H1 (cell line): ENCODE measurements around the gene TSKU. TPM values are rescaled to one million over a fixed set of nuclear protein-coding genes. Genes with fewer than 3 reads are reported as not detected.
A peak's percentile ranks its signal among the peaks of the same experiment; 100 is the strongest.

ENCODE experiments used
- CTCF ChIA-PET: fragments of 300-600 bp; sonication (Branson Sonifier 250); formaldehyde crosslinking; loops from one replicate; lab custom pipeline; 2021; ENCODE audit not compliant: partially characterized antibody; lab: Charles Lee
- POLR2A ChIA-PET: fragments of 300-600 bp; sonication (Branson Sonifier 250); formaldehyde crosslinking; loops from one replicate; lab custom pipeline; 2021; ENCODE audit warnings: inconsistent platforms; ENCODE audit not compliant: partially characterized antibody; lab: Charles Lee
- DNase-seq, 2 experiments: peaks; one replicate each; pipeline versions ENCODE4 v3.0.0 to v3.0.0-alpha.2; 2010 to 2022; ENCODE audit warnings: low spot score in 2 of 2, low read depth in 1 of 2, mixed read lengths in 1 of 2
- FAIRE-seq: peaks from 2 replicates; lab custom pipeline; 2011; peaks lifted over from hg19 to GRCh38; lab: Jason Lieb, UNC
- H2AFZ ChIP-seq: 2 replicates; pipeline ENCODE4 v1.8.1; 2012; ENCODE audit warnings: low read length, inconsistent platforms
- H2AK5ac ChIP-seq: 2 replicates; pipeline ENCODE4 v1.6.1; 2013; ENCODE audit warnings: low read depth, low read length
- H2BK120ac ChIP-seq: replicated peaks from 2 replicates; pipeline ENCODE3; 2013; ENCODE audit warnings: low read depth, low read length, inconsistent platforms
- H2BK12ac ChIP-seq: 2 replicates; pipeline ENCODE4 v1.6.1; 2013; ENCODE audit warnings: low read depth, low read length
- H2BK15ac ChIP-seq: 2 replicates; pipeline ENCODE4 v1.6.1; 2013; ENCODE audit warnings: low read length
- H2BK20ac ChIP-seq: 2 replicates; pipeline ENCODE4 v1.6.1; 2013; ENCODE audit warnings: low read length
- H2BK5ac ChIP-seq: 2 replicates; pipeline ENCODE4 v1.6.1; 2013; ENCODE audit warnings: low read depth, low read length
- H3K14ac ChIP-seq: 2 replicates; pipeline ENCODE4 v1.6.1; 2013; ENCODE audit warnings: inconsistent platforms; ENCODE audit not compliant: insufficient read length
- H3K18ac ChIP-seq: 2 replicates; pipeline ENCODE4 v1.6.1; 2013; ENCODE audit warnings: low read length; ENCODE audit errors: extremely low read depth
- H3K23ac ChIP-seq: 2 replicates; pipeline ENCODE4 v1.6.1; 2013; ENCODE audit warnings: inconsistent platforms; ENCODE audit not compliant: insufficient read length
- H3K23me2 ChIP-seq: 2 replicates; pipeline ENCODE4 v1.6.1; 2013; ENCODE audit warnings: low read depth, low read length
- H3K27ac ChIP-seq: 2 replicates; pipeline ENCODE4 v1.6.1; 2011; ENCODE audit warnings: low read depth, low read length, inconsistent platforms
- H3K27me3 ChIP-seq, 4 experiments: replicated peaks in 1 of 4; 1 replicate in 1 of 4; 2 replicates in 3 of 4; pipeline versions ENCODE4 v1.6.1 to v1.8.1; 2011 to 2013; ENCODE audit warnings: low read length in 3 of 4, mild to moderate bottlenecking in 3 of 4, inconsistent platforms in 2 of 4, mixed read lengths in 2 of 4, moderate library complexity in 1 of 4; ENCODE audit not compliant: control insufficient read depth in 3 of 4, insufficient read depth in 3 of 4; ENCODE audit errors: extremely low read depth in 1 of 4
- H3K36me3 ChIP-seq, 4 experiments: 2 replicates each; pipeline versions ENCODE4 v1.6.1 to v1.8.1; 2011 to 2013; ENCODE audit warnings: mild to moderate bottlenecking in 4 of 4, low read length in 3 of 4, moderate library complexity in 2 of 4, control low read depth in 1 of 4, inconsistent platforms in 1 of 4; ENCODE audit not compliant: insufficient read depth in 4 of 4, control insufficient read depth in 2 of 4
- H3K4ac ChIP-seq: replicated peaks from 2 replicates; pipeline ENCODE3; 2013; ENCODE audit warnings: low read length, low read depth, mixed read lengths, inconsistent platforms; ENCODE audit not compliant: insufficient read length
- H3K4me1 ChIP-seq, 4 experiments: replicated peaks in 1 of 4; 1 replicate in 1 of 4; 2 replicates in 3 of 4; pipeline versions ENCODE4 v1.6.1 to v1.8.1; 2011 to 2013; ENCODE audit warnings: low read length in 3 of 4, inconsistent platforms in 2 of 4, mixed read lengths in 1 of 4; ENCODE audit not compliant: insufficient read depth in 4 of 4, control insufficient read depth in 3 of 4
- H3K4me2 ChIP-seq, 2 experiments: 2 replicates each; pipeline versions ENCODE4 v1.6.1 to v1.8.1; 2011 to 2013; ENCODE audit warnings: low read depth in 2 of 2, low read length in 2 of 2, control low read depth in 1 of 2, inconsistent platforms in 1 of 2, mild to moderate bottlenecking in 1 of 2; ENCODE audit not compliant: insufficient read depth in 1 of 2
- H3K4me3 ChIP-seq, 4 experiments: fragments of 200-600, 300-600 bp in 1 of 4; sonication (generic), shearing (Covaris generic), sonication (Bioruptor Twin) in 1 of 4; 2 replicates each; pipeline versions ENCODE4 v1.5.1 to v1.8.1; 2011 to 2016; ENCODE audit warnings: low read length in 4 of 4, low read depth in 3 of 4, control low read depth in 2 of 4, inconsistent platforms in 2 of 4, mild to moderate bottlenecking in 2 of 4, mixed read lengths in 1 of 4, moderate library complexity in 1 of 4; ENCODE audit not compliant: insufficient read depth in 2 of 4; ENCODE audit errors: extremely low read depth in 1 of 4
- H3K56ac ChIP-seq: replicated peaks from 2 replicates; pipeline ENCODE3; 2013; ENCODE audit warnings: low read depth, mild to moderate bottlenecking, mixed read lengths, low read length, inconsistent platforms; ENCODE audit not compliant: insufficient read length
- H3K79me1 ChIP-seq: 2 replicates; pipeline ENCODE4 v1.6.1; 2013; ENCODE audit warnings: low read depth, low read length, control low read depth
- H3K79me2 ChIP-seq, 2 experiments: 2 replicates each; pipeline versions ENCODE4 v1.6.1 to v1.8.1; 2012 to 2013; ENCODE audit warnings: low read length in 2 of 2, mild to moderate bottlenecking in 2 of 2, inconsistent platforms in 1 of 2; ENCODE audit not compliant: insufficient read depth in 2 of 2, control insufficient read depth in 1 of 2
- H3K9ac ChIP-seq, 4 experiments: replicated peaks in 1 of 4; 1 replicate in 1 of 4; 2 replicates in 3 of 4; pipeline versions ENCODE4 v1.6.1 to v1.8.1; 2011 to 2013; ENCODE audit warnings: low read depth in 3 of 4, low read length in 3 of 4, control low read depth in 2 of 4, mild to moderate bottlenecking in 2 of 4, moderate library complexity in 2 of 4, inconsistent platforms in 1 of 4; ENCODE audit errors: extremely low read depth in 1 of 4
- H3K9me3 ChIP-seq, 2 experiments: 2 replicates each; pipeline versions ENCODE4 v1.6.1 to v1.8.1; 2012 to 2013; ENCODE audit warnings: mild to moderate bottlenecking in 2 of 2, moderate library complexity in 2 of 2, control low read depth in 1 of 2, inconsistent platforms in 1 of 2, low read depth in 1 of 2, low read length in 1 of 2, mixed read lengths in 1 of 2; ENCODE audit not compliant: insufficient read depth in 2 of 2
- H4K20me1 ChIP-seq, 2 experiments: replicated peaks in 1 of 2; 2 replicates each; pipeline versions ENCODE3 to v1.8.1; 2011 to 2013; ENCODE audit warnings: inconsistent platforms in 2 of 2, low read length in 2 of 2, mild to moderate bottlenecking in 1 of 2; ENCODE audit not compliant: insufficient read depth in 2 of 2, control insufficient read depth in 1 of 2
- H4K5ac ChIP-seq: 2 replicates; pipeline ENCODE4 v1.6.1; 2013; ENCODE audit warnings: low read length, low read depth, mixed read lengths, inconsistent platforms; ENCODE audit not compliant: insufficient read length
- H4K8ac ChIP-seq: 2 replicates; pipeline ENCODE4 v1.8.0; 2013; ENCODE audit warnings: mild to moderate bottlenecking, moderate library complexity, low read length, inconsistent platforms; ENCODE audit not compliant: insufficient read depth; ENCODE audit errors: extremely low read depth
- H4K91ac ChIP-seq: replicated peaks from 2 replicates; pipeline ENCODE3; 2013; ENCODE audit warnings: low read length, mixed read lengths, inconsistent platforms; ENCODE audit not compliant: insufficient read length
- RAD21 ChIP-seq, 2 experiments: IDR thresholded peaks in 1 of 2; conservative IDR thresholded peaks in 1 of 2; 2 replicates each; pipeline ENCODE4 v1.6.1; 2011; ENCODE audit warnings: low read depth in 2 of 2, low read length in 2 of 2, improper control_type of control experiment in 1 of 2, inconsistent platforms in 1 of 2, mild to moderate bottlenecking in 1 of 2, moderate library complexity in 1 of 2
- SIRT6 ChIP-seq: IDR thresholded peaks from one replicate; pipeline ENCODE4 v1.7.1; 2012; ENCODE audit warnings: low read length, inconsistent platforms
- WGBS, 2 experiments: shearing (Covaris generic) in 1 of 2; methylation state at CpG; one replicate each; pipeline versions ENCODE4 v1.1.6 to v1.1.7; 2013 to 2015; ENCODE audit warnings: low lambda C conversion rate in 2 of 2, mixed read lengths in 2 of 2, inconsistent platforms in 1 of 2, low coverage in 1 of 2, missing lambda C conversion rate in 1 of 2; ENCODE audit not compliant: insufficient replicate concordance in 2 of 2, insufficient coverage in 1 of 2, insufficient read length in 1 of 2; ENCODE audit errors: extremely low coverage in 1 of 2, missing lambda C conversion rate in 1 of 2; 5-methylcytosine and 5-hydroxymethylcytosine counted together
- polyA plus RNA-seq, 7 experiments: library from polyadenylated mRNA; depleted of rRNA in 3 of 7; stranded (reverse) in 5 of 7; unstranded in 2 of 7; fragments of >200 nt in 5 of 7; fragments of 200-250 nt in 2 of 7; gene quantifications; 1 replicate in 5 of 7; 2 replicates in 1 of 7; 4 replicates in 1 of 7; pipeline versions ENCODE4 v1.2.1 to v1.2.3, GENCODE V29; 2011 to 2013; ENCODE audit warnings: missing spikeins in 2 of 7, mixed read lengths in 2 of 7
- total RNA-seq: library from RNA; stranded (reverse); fragmentation: NEBNext Ultra II Directional; extraction: Animal tissue kit (Norgen Biotek cat#: 25700); gene quantifications from 2 replicates; pipeline ENCODE4 v1.2.1, GENCODE V29; 2021

The TSKU gene
- total and polyA plus RNA-seq, 2 of the 8 experiments (the other 6 are each of a cell fraction or from before 2014, with no cell fraction given): 22.8 to 28.4 TPM

DNA sequence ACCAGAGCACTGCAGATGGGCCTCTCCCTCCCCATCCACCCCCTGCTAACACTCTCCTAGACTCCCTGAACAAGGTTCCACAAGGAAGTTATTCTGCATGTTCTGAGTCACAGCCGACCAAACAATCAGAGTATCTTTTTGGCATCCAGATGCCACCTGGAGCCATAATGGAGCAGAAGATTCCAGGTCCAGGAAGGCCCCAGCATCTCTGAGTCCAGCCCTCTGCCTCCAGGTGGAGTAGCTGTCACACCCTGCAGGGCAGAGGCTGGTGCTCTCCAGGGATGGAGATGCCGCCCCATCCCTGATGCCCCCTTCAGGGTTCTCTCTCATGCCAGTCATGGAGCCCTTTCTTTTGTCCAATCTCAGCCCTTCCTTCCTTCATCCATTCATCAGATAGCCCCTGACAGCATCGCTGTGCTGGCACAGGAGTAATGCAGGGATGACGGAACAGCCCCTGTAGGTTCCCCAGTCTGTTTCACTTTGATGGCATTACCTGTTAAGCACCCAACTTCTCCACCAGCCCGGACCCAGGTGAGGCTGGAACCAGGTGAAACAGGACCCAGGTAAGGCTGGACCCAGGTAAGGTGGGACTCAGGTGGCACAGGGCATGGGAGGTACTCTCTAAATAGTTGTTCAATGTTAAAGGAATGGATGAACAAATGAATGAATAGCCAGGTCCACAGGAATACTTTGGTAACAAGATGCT lies 20.1 kb upstream of the TSKU start:
- FAIRE-seq: no peak
- H4K8ac ChIP-seq: no peak overlapping the region
- H3K4me1 ChIP-seq: peaks cover 0 to 11% (median 6%) of the 10 kb centered on the region in 4 experiments; a peak in 6 of 7 replicates

More for the DNA sequence above, 20.1 kb upstream of the TSKU start:
- no peak overlapping the region for H4K5ac ChIP-seq
- no peaks in the 10 kb centered on the region for H3K36me3 ChIP-seq
- no peak overlapping the region for H4K91ac ChIP-seq
- H2AK5ac ChIP-seq: no peak overlapping the region
- H2BK120ac ChIP-seq: no peak overlapping the region
- POLR2A ChIA-PET: no interaction called here
- no peaks in the 10 kb centered on the region for H3K23me2 ChIP-seq
- H2BK12ac ChIP-seq: no peak overlapping the region
- no peak overlapping the region for H3K56ac ChIP-seq
- H2BK20ac ChIP-seq: no peak overlapping the region
- no peaks in the 10 kb centered on the region for H4K20me1 ChIP-seq
- no peak overlapping the region for H3K23ac ChIP-seq
- H3K4me2 ChIP-seq: no peak overlapping the region
- no peak overlapping the region for H3K4ac ChIP-seq
- TF ChIP-seq RAD21 (IDR thresholded peaks at IDR 0.05 in 1 of 2, conservative IDR thresholded peaks at IDR 0.05 in 1 of 2; ENCODE audit: low read depth in 2 of 2, low read length in 2 of 2): peak in 1 of 2 experiments; percentile 21; a peak in 1 of 4 replicates
- TF ChIP-seq SIRT6: no peak
- no peak overlapping the region for H2AFZ ChIP-seq
- no peak overlapping the region for H3K4me3 ChIP-seq
- no peak overlapping the region for H3K27ac ChIP-seq
- H3K79me1 ChIP-seq: no peaks in the 10 kb centered on the region
- no peak overlapping the region for H3K9ac ChIP-seq
- peaks cover 0 to 3% (median 0%) of the 10 kb centered on the region in 4 experiments; a peak in 1 of 7 replicates for H3K27me3 ChIP-seq
- no peak overlapping the region for H3K18ac ChIP-seq
- H3K9me3 ChIP-seq: no peaks in the 10 kb centered on the region
- no peak overlapping the region for H3K14ac ChIP-seq
- CTCF ChIA-PET: interaction anchor here (2.0 to 2.9 kb wide), 3 partner anchors 35 to 45 kb away, joined by 7 to 9 read pairs (median 7); no protein-coding TSS in a partner anchor
- H2BK5ac ChIP-seq: no peak overlapping the region
- no peaks in the 10 kb centered on the region for H3K79me2 ChIP-seq
- WGBS, 2 experiments: 91% methylated on average over 5 of the region's 5 CpGs; no CpG with 5 or more reads in 1 of the 2 experiments
- no peak for DNase-seq
- H2BK15ac ChIP-seq: peak overlapping the region; percentile 40
